Activated T-cell treated with anti-CD3 and anti-CD28 coated beads, Interleukin-2, amount 50 U/mL, for 24 hours (primary cell): ENCODE data around the gene DNAH11.

Source experiments
- DNase-seq: peaks from one replicate; pipeline ENCODE4 v3.0.0-alpha.2; 2020
- H3K27ac Mint-ChIP-seq: 2 replicates; pipeline ENCODE4 v1.8.0; 2020; ENCODE audit warnings: mild to moderate bottlenecking, mixed read lengths
- H3K27me3 Mint-ChIP-seq: 2 replicates; pipeline ENCODE4 v1.8.0; 2020; ENCODE audit warnings: mixed read lengths
- H3K36me3 Mint-ChIP-seq: 2 replicates; pipeline ENCODE4 v1.8.0; 2020; ENCODE audit warnings: low read depth, mixed read lengths
- H3K4me1 Mint-ChIP-seq: 2 replicates; pipeline ENCODE4 v1.8.0; 2020; ENCODE audit warnings: low read depth, mixed read lengths
- H3K4me3 Mint-ChIP-seq: 2 replicates; pipeline ENCODE4 v1.8.0; 2020; ENCODE audit warnings: mild to moderate bottlenecking, moderate library complexity, mixed read lengths
- H3K9me3 Mint-ChIP-seq: 2 replicates; pipeline ENCODE4 v1.8.0; 2020; ENCODE audit warnings: mixed read lengths

The DNAH11 gene

GRCh38 chr7:21934808-21935207 lies 392.0 kb downstream of the DNAH11 start:
- no peak for DNase-seq
- H3K4me3 Mint-ChIP-seq, result no peak overlapping the region
- H3K36me3 Mint-ChIP-seq, result peaks cover 84% of the 10 kb centered on the region
- H3K27me3 Mint-ChIP-seq, result no peaks in the 10 kb centered on the region
- no peak overlapping the region for H3K27ac Mint-ChIP-seq
- H3K9me3 Mint-ChIP-seq, result peaks cover 19% of the 10 kb centered on the region
- H3K4me1 Mint-ChIP-seq, result peaks cover 62% of the 10 kb centered on the region

DNA sequence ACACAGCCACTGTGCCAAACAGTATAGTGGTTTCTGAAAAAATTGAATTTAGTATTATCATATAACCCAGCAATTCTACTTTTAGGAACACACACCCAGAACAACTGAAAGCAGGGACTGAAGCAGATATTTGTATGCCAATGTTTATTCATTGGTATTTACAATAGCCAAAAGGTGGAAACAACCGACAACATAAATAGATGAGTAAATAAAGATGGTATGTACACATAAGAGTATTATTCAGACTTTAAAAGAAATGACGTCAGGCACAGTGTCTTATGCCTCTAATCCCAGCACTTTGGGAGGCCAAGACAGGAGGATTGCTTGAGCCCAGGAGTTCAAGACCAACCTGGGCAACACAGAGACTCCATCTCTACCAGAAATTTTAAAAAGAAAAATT lies 395.6 kb downstream of the DNAH11 start:
- peak overlapping the region; percentile 97 for H3K27ac Mint-ChIP-seq
- DNase-seq, result no peak
- H3K36me3 Mint-ChIP-seq, result peaks cover 76% of the 10 kb centered on the region
- peak overlapping the region; percentile 66 for H3K4me3 Mint-ChIP-seq
- no peaks in the 10 kb centered on the region for H3K27me3 Mint-ChIP-seq
- H3K9me3 Mint-ChIP-seq, result peaks cover 14% of the 10 kb centered on the region
- peaks cover 82% of the 10 kb centered on the region for H3K4me1 Mint-ChIP-seq

GRCh38 chr7:21939136-21939857 lies 396.5 kb downstream of the DNAH11 start:
- Mint-ChIP-seq H3K27ac (peak overlapping the region; percentile 97), H3K4me3 (peak overlapping the region; percentile 66), H3K4me1 (peaks cover 83% of the 10 kb centered on the region), H3K9me3 (peaks cover 14% of the 10 kb centered on the region), H3K36me3 (peaks cover 74% of the 10 kb centered on the region), H3K27me3 (no peaks in the 10 kb centered on the region)
- DNase-seq, result peak; percentile 37

DNA sequence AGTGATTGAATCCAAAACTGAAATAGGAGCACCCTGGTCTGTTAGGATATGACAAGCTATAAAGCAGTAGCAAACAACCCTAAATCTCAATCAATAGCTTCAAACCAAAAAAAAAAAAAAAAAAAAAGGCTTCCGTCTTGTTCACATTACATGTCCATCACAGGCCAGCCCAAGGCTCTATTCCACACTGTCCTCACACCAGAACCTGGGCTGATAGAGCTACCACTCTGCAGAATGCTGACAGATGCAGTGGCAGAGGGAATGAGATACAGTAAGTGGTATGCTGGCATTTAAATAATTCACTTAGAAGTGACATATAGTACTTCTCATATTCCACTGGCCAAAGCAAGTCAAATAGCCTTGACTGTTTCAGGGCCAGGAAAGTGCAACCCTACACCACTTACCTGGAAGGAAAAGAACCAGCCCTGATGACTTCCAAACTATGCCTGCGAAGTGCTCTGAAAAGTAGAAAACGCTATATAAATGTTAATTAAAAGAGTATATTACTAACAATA lies 397.1 kb downstream of the DNAH11 start:
- Mint-ChIP-seq H3K4me1 (peaks cover 82% of the 10 kb centered on the region), H3K36me3 (peaks cover 73% of the 10 kb centered on the region), H3K27ac (peak overlapping the region; percentile 97), H3K27me3 (no peaks in the 10 kb centered on the region), H3K9me3 (peaks cover 14% of the 10 kb centered on the region), H3K4me3 (peak overlapping the region; percentile 66)
- DNase-seq, result peak; percentile 53

GRCh38 chr7:21941611-21942141 lies 398.8 kb downstream of the DNAH11 start:
- H3K27me3 Mint-ChIP-seq, result no peaks in the 10 kb centered on the region
- no peak for DNase-seq
- peak overlapping the region; percentile 43 for H3K4me3 Mint-ChIP-seq
- peak overlapping the region; percentile 44 for H3K27ac Mint-ChIP-seq
- H3K4me1 Mint-ChIP-seq, result peaks cover 79% of the 10 kb centered on the region
- H3K36me3 Mint-ChIP-seq, result peaks cover 61% of the 10 kb centered on the region
- peaks cover 4% of the 10 kb centered on the region for H3K9me3 Mint-ChIP-seq

- peaks cover 49% of the 10 kb centered on the region for H3K36me3 Mint-ChIP-seq
- H3K27ac Mint-ChIP-seq, result peak overlapping the region; percentile 58
- no peaks in the 10 kb centered on the region for H3K27me3 Mint-ChIP-seq
- DNase-seq, result no peak
- no peaks in the 10 kb centered on the region for H3K9me3 Mint-ChIP-seq
- H3K4me1 Mint-ChIP-seq, result peaks cover 82% of the 10 kb centered on the region
- peak overlapping the region; percentile 86 for H3K4me3 Mint-ChIP-seq
Measured at GRCh38 chr7:21942955-21943354, 400.1 kb downstream of the DNAH11 start.

- peak overlapping the region; percentile 86 for H3K4me3 Mint-ChIP-seq
Measured at GRCh38 chr7:21943436-21943835, 400.6 kb downstream of the DNAH11 start.

GRCh38 chr7:21944616-21945453 lies 402.0 kb downstream of the DNAH11 start:
- H3K4me1 Mint-ChIP-seq, result peaks cover 74% of the 10 kb centered on the region
- peak overlapping the region; percentile 86 for H3K4me3 Mint-ChIP-seq
- peak; percentile 59 for DNase-seq
- peaks cover 4% of the 10 kb centered on the region for H3K27me3 Mint-ChIP-seq
- H3K9me3 Mint-ChIP-seq, result no peaks in the 10 kb centered on the region
- peaks cover 37% of the 10 kb centered on the region for H3K36me3 Mint-ChIP-seq
- H3K27ac Mint-ChIP-seq, result peak overlapping the region; percentile 95

More at GRCh38 chr7:21943436-21943835, 400.6 kb downstream of the DNAH11 start:
- no peak for DNase-seq
- peaks cover 82% of the 10 kb centered on the region for H3K4me1 Mint-ChIP-seq
- no peak overlapping the region for H3K27ac Mint-ChIP-seq
- no peaks in the 10 kb centered on the region for H3K9me3 Mint-ChIP-seq
- H3K27me3 Mint-ChIP-seq, result no peaks in the 10 kb centered on the region
- peaks cover 44% of the 10 kb centered on the region for H3K36me3 Mint-ChIP-seq

DNA sequence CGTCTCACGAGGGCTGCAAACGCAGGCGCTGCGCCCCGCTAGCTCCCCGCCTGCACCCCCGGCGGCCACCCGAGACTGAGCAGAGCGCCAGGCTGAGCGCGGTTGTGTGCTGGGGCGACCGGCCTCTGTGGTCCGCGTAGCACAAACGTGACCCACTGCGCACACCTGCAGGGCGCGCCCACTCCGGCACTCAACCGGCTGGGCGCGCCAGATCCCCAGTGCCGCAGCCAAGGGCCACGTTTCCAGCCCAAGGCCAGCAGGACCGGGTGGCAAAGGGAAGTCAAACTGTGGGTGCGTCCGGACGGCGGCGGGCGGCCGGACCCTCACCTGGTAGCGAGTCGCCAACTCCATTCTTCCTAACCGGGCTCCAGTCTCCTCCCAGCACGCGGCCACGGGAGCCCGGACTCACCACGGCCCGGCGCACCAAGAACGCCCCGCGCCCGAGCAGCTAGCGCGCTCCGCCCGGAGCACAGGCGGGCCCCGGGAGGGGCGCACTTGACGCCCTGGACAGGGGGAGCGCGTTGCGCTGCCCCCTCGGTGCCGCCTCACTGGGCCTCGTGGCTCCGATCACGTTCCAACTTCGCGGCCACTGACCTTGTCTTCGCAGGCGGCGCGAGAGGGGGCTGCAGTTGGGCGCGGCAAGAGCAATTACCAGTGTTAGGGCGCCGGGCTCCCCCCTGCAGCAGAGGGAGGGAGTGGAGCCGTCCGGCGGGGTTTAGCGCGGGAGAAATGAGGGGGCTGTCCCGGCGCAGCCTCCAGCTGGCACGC lies 402.8 kb downstream of the DNAH11 start, which contains the start of gene CDCA7L:
Gene CDCA7L (minus strand): TSS at position 446 of the 768 bp plus-strand sequence. CDS start 95 bp downstream, at position 351.
- peak; percentile 87 for DNase-seq
- Mint-ChIP-seq H3K36me3 (peaks cover 37% of the 10 kb centered on the region), H3K4me1 (peaks cover 66% of the 10 kb centered on the region), H3K4me3 (peak within 1 kb of the TSS; percentile 86), H3K27me3 (peaks cover 4% of the 10 kb centered on the region), H3K9me3 (no peaks in the 10 kb centered on the region), H3K27ac (peak within 1 kb of the TSS; percentile 95)

- H3K9me3 Mint-ChIP-seq, result no peaks in the 10 kb centered on the region
- H3K27ac Mint-ChIP-seq, result peak overlapping the region; percentile 95
- peaks cover 62% of the 10 kb centered on the region for H3K4me1 Mint-ChIP-seq
- H3K4me3 Mint-ChIP-seq, result peak overlapping the region; percentile 86
- peaks cover 35% of the 10 kb centered on the region for H3K36me3 Mint-ChIP-seq
- no peak for DNase-seq
- peaks cover 4% of the 10 kb centered on the region for H3K27me3 Mint-ChIP-seq
Measured at GRCh38 chr7:21946222-21946709, 403.4 kb downstream of the DNAH11 start.

DNA sequence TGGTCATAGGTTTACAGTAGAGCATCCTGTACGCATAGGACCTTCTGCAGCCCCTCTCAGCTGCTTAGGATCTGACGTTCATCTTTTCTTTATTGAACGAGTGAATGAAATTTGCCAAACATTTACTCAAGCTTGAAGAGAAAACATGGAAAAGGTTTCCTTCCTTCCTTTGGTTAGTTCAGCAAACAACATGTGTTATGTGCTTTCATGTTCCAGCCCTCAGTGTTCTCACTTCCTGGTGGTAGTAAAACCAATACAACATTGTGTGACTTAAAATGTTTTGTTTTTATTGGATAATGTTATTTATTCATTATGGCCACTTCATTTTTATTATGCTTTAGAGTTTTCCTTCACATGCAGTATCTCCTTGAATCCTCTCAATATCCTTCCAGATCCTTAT lies 404.2 kb downstream of the DNAH11 start:
- H3K4me1 Mint-ChIP-seq, result peaks cover 54% of the 10 kb centered on the region
- peaks cover 4% of the 10 kb centered on the region for H3K27me3 Mint-ChIP-seq
- no peak for DNase-seq
- no peak overlapping the region for H3K4me3 Mint-ChIP-seq
- no peaks in the 10 kb centered on the region for H3K9me3 Mint-ChIP-seq
- H3K36me3 Mint-ChIP-seq, result peaks cover 28% of the 10 kb centered on the region
- H3K27ac Mint-ChIP-seq, result no peak overlapping the region

GRCh38 chr7:21947946-21948345 lies 405.1 kb downstream of the DNAH11 start:
- DNase-seq, result no peak
- Mint-ChIP-seq H3K27me3 (peaks cover 4% of the 10 kb centered on the region), H3K9me3 (no peaks in the 10 kb centered on the region), H3K4me1 (peaks cover 45% of the 10 kb centered on the region), H3K4me3 (no peak overlapping the region), H3K36me3 (peaks cover 19% of the 10 kb centered on the region), H3K27ac (no peak overlapping the region)

GRCh38 chr7:21948364-21948763 lies 405.5 kb downstream of the DNAH11 start:
- Mint-ChIP-seq H3K27ac (no peak overlapping the region), H3K9me3 (no peaks in the 10 kb centered on the region), H3K36me3 (peaks cover 15% of the 10 kb centered on the region), H3K4me1 (peaks cover 41% of the 10 kb centered on the region), H3K4me3 (no peak overlapping the region), H3K27me3 (peaks cover 4% of the 10 kb centered on the region)
- DNase-seq, result no peak
